ENCODE results near the gene KATNAL2. TPM values are rescaled to one million over a fixed set of nuclear protein-coding genes. Genes with fewer than 3 reads are reported as not detected.
"Not testable (repeated sequence)": the region's sequence is repeated elsewhere in the genome, so short reads cannot be mapped to it uniquely, and the experiment has no call there.

KATNAL2 gene
- total RNA-seq, 2 donors from 2014 or later: 4.2 to 6.4 TPM

DNA sequence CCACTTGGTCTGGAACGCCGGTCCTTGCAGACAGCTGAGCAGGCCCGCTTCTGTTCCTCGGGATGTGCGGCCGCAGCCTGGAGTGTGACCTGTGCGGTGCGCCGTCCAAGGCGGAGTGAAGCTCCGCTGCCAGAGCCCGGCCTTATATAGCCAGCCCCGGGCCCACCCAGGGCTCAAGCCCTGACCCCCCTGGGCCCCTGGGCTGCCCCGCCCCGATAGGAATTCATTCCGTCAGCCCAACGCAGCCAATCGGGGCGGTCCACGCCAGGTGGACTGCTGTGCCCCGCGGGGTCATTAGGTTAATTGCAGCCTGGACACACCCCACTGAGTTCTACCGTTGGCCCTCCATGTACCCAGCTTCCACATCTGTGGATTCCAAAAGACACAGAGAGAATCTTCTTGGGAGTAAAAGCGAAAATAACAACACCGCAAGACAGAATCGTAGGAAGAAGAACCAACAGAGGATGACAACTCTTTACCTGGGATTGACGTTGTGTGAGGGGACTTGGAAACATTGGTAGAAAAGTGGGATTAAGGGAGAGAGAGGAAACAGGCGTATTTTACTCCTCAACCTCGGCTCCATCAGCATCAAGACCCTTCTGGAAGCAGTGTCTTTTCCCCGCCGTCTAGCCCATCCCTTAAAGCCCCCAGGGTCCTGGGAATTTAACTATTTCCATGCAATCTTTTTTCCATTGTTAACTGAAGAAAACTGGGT lies 47.3 kb downstream of the KATNAL2 start:
- not testable (repeated sequence) for H3K4me3 Mint-ChIP-seq; H3K27me3 Mint-ChIP-seq (ENCODE audit: insufficient read depth); H3K27me3 ChIP-seq (ENCODE audit: control insufficient read depth, insufficient read depth, low read length, poor library complexity, severe bottlenecking); H3K36me3 ChIP-seq (ENCODE audit: control insufficient read depth, insufficient read depth, low read length); H3K4me1 ChIP-seq (ENCODE audit: control insufficient read depth, insufficient read depth, low read length); H3K4me1 Mint-ChIP-seq; H3K9ac ChIP-seq (ENCODE audit: extremely low read depth, low read length, poor library complexity, severe bottlenecking); H3K27ac Mint-ChIP-seq; H3K36me3 Mint-ChIP-seq (ENCODE audit: low read depth); H3K9me3 ChIP-seq (ENCODE audit: control insufficient read depth, low read length); H3K27ac ChIP-seq (ENCODE audit: low read depth, low read length); H3K4me3 ChIP-seq (ENCODE audit: low read length); DNase-seq
- WGBS, 2 experiments (ENCODE audit: insufficient coverage in 1 of 2, insufficient read length in 1 of 2): 87 to 98% methylated on average over 4 to 6 of the region's 31 CpGs
- H3K9me3 Mint-ChIP-seq: peaks cover 12% of the 10 kb centered on the region

DNA sequence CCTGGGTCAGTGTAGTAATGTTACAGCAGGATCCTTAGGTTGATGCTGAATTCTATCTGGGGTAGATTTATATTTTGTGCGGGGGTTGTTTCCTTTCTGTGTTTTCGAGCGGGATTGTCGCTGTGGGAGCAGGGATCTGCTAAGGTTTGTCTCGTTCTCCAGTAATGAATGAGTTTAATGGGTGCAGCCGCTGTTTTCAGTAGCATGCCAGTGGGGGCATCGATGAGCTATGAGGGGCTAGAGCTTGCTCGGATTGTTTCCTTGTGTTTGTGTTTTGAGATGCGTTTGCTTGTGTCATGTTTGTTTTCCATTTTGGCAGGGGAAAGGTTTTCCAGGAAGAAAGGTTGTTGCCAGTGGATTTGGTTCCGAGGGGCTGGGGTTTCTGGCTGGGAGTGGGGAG lies 48.9 kb downstream of the KATNAL2 start:
- H3K4me1 Mint-ChIP-seq: not testable (repeated sequence)

DNA sequence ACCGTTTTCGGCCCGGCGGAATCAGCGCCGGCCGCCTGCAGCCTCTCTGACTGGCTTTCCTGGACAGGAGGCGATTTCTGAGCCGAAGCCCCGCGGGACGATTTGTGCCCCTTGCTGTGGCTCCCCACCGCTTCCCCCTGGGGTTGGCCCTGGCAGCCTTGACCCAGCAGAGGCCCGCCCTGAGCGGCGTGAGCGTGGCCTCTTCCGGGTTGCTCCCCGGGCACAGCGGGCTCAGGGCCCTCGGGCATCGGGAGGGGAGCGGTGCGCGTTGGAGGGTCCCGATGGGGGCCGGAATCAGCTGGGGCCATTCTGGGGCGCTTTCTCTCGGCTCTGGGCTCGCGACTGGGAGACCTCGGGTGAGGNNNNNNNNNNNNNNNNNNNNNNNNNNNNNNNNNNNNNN lies 52.1 kb downstream of the KATNAL2 start:
- not testable (repeated sequence) for H3K9me3 Mint-ChIP-seq; H3K36me3 ChIP-seq (ENCODE audit: control insufficient read depth, insufficient read depth, low read length); H3K4me1 Mint-ChIP-seq; H3K4me1 ChIP-seq (ENCODE audit: control insufficient read depth, insufficient read depth, low read length); H3K27ac ChIP-seq (ENCODE audit: low read depth, low read length); H3K36me3 Mint-ChIP-seq (ENCODE audit: low read depth); H3K9me3 ChIP-seq (ENCODE audit: control insufficient read depth, low read length); H3K9ac ChIP-seq (ENCODE audit: extremely low read depth, low read length, poor library complexity, severe bottlenecking); H3K4me3 ChIP-seq (ENCODE audit: low read length); H3K27ac Mint-ChIP-seq; H3K4me3 Mint-ChIP-seq; H3K27me3 Mint-ChIP-seq (ENCODE audit: insufficient read depth); DNase-seq; H3K27me3 ChIP-seq (ENCODE audit: control insufficient read depth, insufficient read depth, low read length, poor library complexity, severe bottlenecking)
- no CpG with 5 or more reads among the region's 32 CpGs for WGBS, 2 experiments (ENCODE audit: insufficient coverage in 1 of 2, insufficient read length in 1 of 2)

More for the DNA sequence above, 48.9 kb downstream of the KATNAL2 start:
- not testable (repeated sequence) for DNase-seq; H3K27me3 Mint-ChIP-seq (ENCODE audit: insufficient read depth); H3K9me3 Mint-ChIP-seq; H3K27me3 ChIP-seq (ENCODE audit: control insufficient read depth, insufficient read depth, low read length, poor library complexity, severe bottlenecking); H3K9ac ChIP-seq (ENCODE audit: extremely low read depth, low read length, poor library complexity, severe bottlenecking); H3K9me3 ChIP-seq (ENCODE audit: control insufficient read depth, low read length); H3K36me3 Mint-ChIP-seq (ENCODE audit: low read depth); H3K4me1 ChIP-seq (ENCODE audit: control insufficient read depth, insufficient read depth, low read length); H3K4me3 Mint-ChIP-seq; H3K27ac Mint-ChIP-seq; H3K36me3 ChIP-seq (ENCODE audit: control insufficient read depth, insufficient read depth, low read length); H3K27ac ChIP-seq (ENCODE audit: low read depth, low read length); H3K4me3 ChIP-seq (ENCODE audit: low read length)
- WGBS, 2 experiments (ENCODE audit: insufficient coverage in 1 of 2, insufficient read length in 1 of 2): no CpG with 5 or more reads among the region's 10 CpGs

DNA sequence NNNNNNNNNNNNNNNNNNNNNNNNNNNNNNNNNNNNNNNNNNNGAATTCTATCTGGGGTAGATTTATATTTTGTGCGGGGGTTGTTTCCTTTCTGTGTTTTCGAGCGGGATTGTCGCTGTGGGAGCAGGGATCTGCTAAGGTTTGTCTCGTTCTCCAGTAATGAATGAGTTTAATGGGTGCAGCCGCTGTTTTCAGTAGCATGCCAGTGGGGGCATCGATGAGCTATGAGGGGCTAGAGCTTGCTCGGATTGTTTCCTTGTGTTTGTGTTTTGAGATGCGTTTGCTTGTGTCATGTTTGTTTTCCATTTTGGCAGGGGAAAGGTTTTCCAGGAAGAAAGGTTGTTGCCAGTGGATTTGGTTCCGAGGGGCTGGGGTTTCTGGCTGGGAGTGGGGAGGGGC lies 102.5 kb downstream of the KATNAL2 start:
- not testable (repeated sequence) for H3K4me3 Mint-ChIP-seq; H3K4me3 ChIP-seq (ENCODE audit: low read length); H3K4me1 ChIP-seq (ENCODE audit: control insufficient read depth, insufficient read depth, low read length); H3K27ac Mint-ChIP-seq; H3K36me3 Mint-ChIP-seq (ENCODE audit: low read depth); H3K9me3 ChIP-seq (ENCODE audit: control insufficient read depth, low read length); H3K27ac ChIP-seq (ENCODE audit: low read depth, low read length); H3K36me3 ChIP-seq (ENCODE audit: control insufficient read depth, insufficient read depth, low read length); H3K9ac ChIP-seq (ENCODE audit: extremely low read depth, low read length, poor library complexity, severe bottlenecking); H3K27me3 Mint-ChIP-seq (ENCODE audit: insufficient read depth); H3K4me1 Mint-ChIP-seq; H3K9me3 Mint-ChIP-seq; H3K27me3 ChIP-seq (ENCODE audit: control insufficient read depth, insufficient read depth, low read length, poor library complexity, severe bottlenecking); DNase-seq
- WGBS, 2 experiments (ENCODE audit: insufficient coverage in 1 of 2, insufficient read length in 1 of 2): no CpG with 5 or more reads among the region's 10 CpGs

DNA sequence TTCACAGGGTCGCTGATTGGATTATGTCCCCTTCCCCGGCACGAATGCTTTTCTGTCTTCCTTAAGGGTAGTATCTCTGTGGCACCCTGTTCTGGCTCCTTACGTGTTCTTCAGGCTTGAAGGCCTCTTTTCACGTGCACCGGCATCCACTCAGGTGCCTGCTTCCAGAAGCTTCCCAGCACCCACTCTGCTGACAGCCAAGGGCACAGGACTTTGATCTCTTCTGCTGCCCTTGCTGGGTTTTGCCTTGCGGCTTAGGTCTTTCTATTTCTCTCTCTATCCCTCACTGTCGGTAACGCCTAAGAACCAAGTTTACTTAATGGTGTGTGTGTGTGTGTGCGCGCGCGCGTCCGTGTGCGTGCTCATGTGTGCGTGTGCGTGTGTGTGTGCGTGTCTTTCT lies 103.4 kb downstream of the KATNAL2 start:
- not testable (repeated sequence) for H3K9ac ChIP-seq (ENCODE audit: extremely low read depth, low read length, poor library complexity, severe bottlenecking); H3K9me3 Mint-ChIP-seq; DNase-seq; H3K4me3 ChIP-seq (ENCODE audit: low read length); H3K9me3 ChIP-seq (ENCODE audit: control insufficient read depth, low read length); H3K27me3 ChIP-seq (ENCODE audit: control insufficient read depth, insufficient read depth, low read length, poor library complexity, severe bottlenecking); H3K27ac Mint-ChIP-seq; H3K4me1 ChIP-seq (ENCODE audit: control insufficient read depth, insufficient read depth, low read length); H3K36me3 Mint-ChIP-seq (ENCODE audit: low read depth); H3K4me1 Mint-ChIP-seq; H3K36me3 ChIP-seq (ENCODE audit: control insufficient read depth, insufficient read depth, low read length); H3K27ac ChIP-seq (ENCODE audit: low read depth, low read length); H3K27me3 Mint-ChIP-seq (ENCODE audit: insufficient read depth); H3K4me3 Mint-ChIP-seq
- WGBS, 2 experiments (ENCODE audit: insufficient coverage in 1 of 2, insufficient read length in 1 of 2): no CpG with 5 or more reads among the region's 19 CpGs

DNA sequence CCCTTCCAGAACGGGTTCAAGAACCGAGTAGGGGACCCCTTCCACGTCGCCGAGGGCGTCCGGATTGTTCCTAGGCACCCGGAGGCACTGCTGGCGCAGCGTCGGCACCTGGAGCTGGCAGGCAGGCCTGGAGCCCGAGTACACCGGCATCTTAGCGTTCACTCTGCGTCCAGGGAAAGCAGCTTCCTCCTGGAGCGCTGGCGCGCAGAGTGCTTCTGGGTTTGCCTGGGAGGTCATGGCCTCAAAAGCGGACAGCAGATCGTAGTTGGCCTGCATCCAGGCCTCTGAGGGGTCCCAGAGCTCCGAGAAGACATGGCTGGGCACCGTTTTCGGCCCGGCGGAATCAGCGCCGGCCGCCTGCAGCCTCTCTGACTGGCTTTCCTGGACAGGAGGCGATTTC lies 105.4 kb downstream of the KATNAL2 start:
- H3K4me3 ChIP-seq (ENCODE audit: low read length); H3K27me3 ChIP-seq (ENCODE audit: control insufficient read depth, insufficient read depth, low read length, poor library complexity, severe bottlenecking); H3K4me1 ChIP-seq (ENCODE audit: control insufficient read depth, insufficient read depth, low read length); H3K4me1 Mint-ChIP-seq; H3K27ac ChIP-seq (ENCODE audit: low read depth, low read length); H3K27ac Mint-ChIP-seq; DNase-seq; H3K9ac ChIP-seq (ENCODE audit: extremely low read depth, low read length, poor library complexity, severe bottlenecking); H3K9me3 Mint-ChIP-seq; H3K9me3 ChIP-seq (ENCODE audit: control insufficient read depth, low read length); H3K36me3 ChIP-seq (ENCODE audit: control insufficient read depth, insufficient read depth, low read length); H3K36me3 Mint-ChIP-seq (ENCODE audit: low read depth); H3K4me3 Mint-ChIP-seq; H3K27me3 Mint-ChIP-seq (ENCODE audit: insufficient read depth): not testable (repeated sequence)
- WGBS, 2 experiments (ENCODE audit: insufficient coverage in 1 of 2, insufficient read length in 1 of 2): 95% methylated on average over 8 of the region's 29 CpGs; no CpG with 5 or more reads in 1 of the 2 experiments

DNA sequence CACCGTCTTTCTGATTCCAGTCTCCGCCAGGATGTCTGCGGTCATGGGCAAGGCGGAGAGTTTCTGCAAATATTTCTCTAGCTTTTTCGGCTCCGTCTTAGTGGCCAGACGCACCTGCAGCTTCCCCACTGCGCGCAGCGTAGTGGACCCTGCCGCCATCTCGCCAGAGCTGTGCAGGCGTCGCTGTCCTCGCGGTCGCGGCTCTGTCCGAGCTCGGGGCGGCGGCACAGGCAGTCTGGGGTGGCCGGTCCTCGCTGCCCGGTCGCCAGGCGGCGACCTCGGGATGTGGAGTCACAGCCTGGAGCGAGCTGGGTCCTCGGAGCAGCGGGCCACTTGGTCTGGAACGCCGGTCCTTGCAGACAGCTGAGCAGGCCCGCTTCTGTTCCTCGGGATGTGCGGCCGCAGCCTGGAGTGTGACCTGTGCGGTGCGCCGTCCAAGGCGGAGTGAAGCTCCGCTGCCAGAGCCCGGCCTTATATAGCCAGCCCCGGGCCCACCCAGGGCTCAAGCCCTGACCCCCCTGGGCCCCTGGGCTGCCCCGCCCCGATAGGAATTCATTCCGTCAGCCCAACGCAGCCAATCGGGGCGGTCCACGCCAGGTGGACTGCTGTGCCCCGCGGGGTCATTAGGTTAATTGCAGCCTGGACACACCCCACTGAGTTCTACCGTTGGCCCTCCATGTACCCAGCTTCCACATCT lies 106.5 kb downstream of the KATNAL2 start:
- not testable (repeated sequence) for H3K4me3 ChIP-seq (ENCODE audit: low read length); H3K27me3 ChIP-seq (ENCODE audit: control insufficient read depth, insufficient read depth, low read length, poor library complexity, severe bottlenecking); H3K27me3 Mint-ChIP-seq (ENCODE audit: insufficient read depth); DNase-seq; H3K27ac Mint-ChIP-seq; H3K36me3 ChIP-seq (ENCODE audit: control insufficient read depth, insufficient read depth, low read length); H3K27ac ChIP-seq (ENCODE audit: low read depth, low read length); H3K9me3 ChIP-seq (ENCODE audit: control insufficient read depth, low read length); H3K36me3 Mint-ChIP-seq (ENCODE audit: low read depth); H3K9me3 Mint-ChIP-seq; H3K9ac ChIP-seq (ENCODE audit: extremely low read depth, low read length, poor library complexity, severe bottlenecking); H3K4me1 ChIP-seq (ENCODE audit: control insufficient read depth, insufficient read depth, low read length); H3K4me3 Mint-ChIP-seq; H3K4me1 Mint-ChIP-seq
- no CpG with 5 or more reads among the region's 55 CpGs for WGBS, 2 experiments (ENCODE audit: insufficient coverage in 1 of 2, insufficient read length in 1 of 2)

Measured in endodermal cell (in vitro differentiated cells).